Thyroid gland (tissue), 4 donors: ENCODE measurements around the gene HSF4. TPM values are rescaled to one million over a fixed set of nuclear protein-coding genes. Genes with fewer than 3 reads are reported as not detected.

Experiments used
- DNase-seq, 2 donors: peaks; one replicate each; pipeline ENCODE4 v3.0.0-alpha.2; 2019
- H3K27ac ChIP-seq, 3 donors: fragments of 200-600 bp; sonication (generic); 1 replicate in 2 of 3; 2 replicates in 1 of 3; pipeline ENCODE4 v1.5.1; 2016 to 2019; ENCODE audit warnings: mild to moderate bottlenecking in 1 of 3, moderate library complexity in 1 of 3
- H3K27me3 ChIP-seq: fragments of 200-600 bp; sonication (generic); one replicate; pipeline ENCODE4 v1.5.1; 2019
- H3K36me3 ChIP-seq, 2 donors: fragments of 200-600 bp; sonication (generic); one replicate each; pipeline ENCODE4 v1.5.1; 2016 to 2019
- H3K4me1 ChIP-seq, 2 donors: fragments of 200-600 bp; sonication (generic); one replicate each; pipeline ENCODE4 v1.5.1; 2017 to 2019
- H3K4me3 ChIP-seq, 3 donors: fragments of 200-600 bp; sonication (generic); replicated peaks in 1 of 3; 1 replicate in 2 of 3; 2 replicates in 1 of 3; pipeline ENCODE4 v1.5.1; 2016; ENCODE audit warnings: mild to moderate bottlenecking in 1 of 3
- H3K9me3 ChIP-seq: fragments of 200-600 bp; sonication (generic); one replicate; pipeline ENCODE4 v1.5.1; 2017
- POLR2A ChIP-seq, 2 donors: fragments of 450-650 bp; IDR thresholded peaks; one replicate each; pipeline ENCODE4 v1.6.1; 2017; ENCODE audit warnings: antibody characterized with exemption in 2 of 2, mild to moderate bottlenecking in 2 of 2, moderate library complexity in 1 of 2
- WGBS, 2 donors: methylation state at CpG; one replicate each; pipeline ENCODE4 v1.1.5; 2017; 5-methylcytosine and 5-hydroxymethylcytosine counted together
- intact Hi-C: fragments of 100-400 bp; cut with DNase I; formaldehyde crosslinking; loops from one replicate; pipeline ENCODE4 v1.15.1; 2023
- total RNA-seq, 4 donors: library from RNA; depleted of rRNA; stranded (reverse); fragments of >200 nt; gene quantifications; one replicate each; pipeline ENCODE4 v1.2.3, GENCODE V29; 2016
- TF ChIP-seq, protein P1 (sequence below), 6 experiments: fragments of 200-600 bp in 3 of 6; fragments of 450-650 bp in 3 of 6; sonication (generic) in 3 of 6; IDR thresholded peaks; one replicate each; pipeline ENCODE4 v1.5.1; 2016 to 2019; ENCODE audit warnings: antibody characterized with exemption in 6 of 6, mild to moderate bottlenecking in 2 of 6, inconsistent platforms in 1 of 6, moderate library complexity in 1 of 6

HSF4 gene
- total RNA-seq, 4 donors from 2014 or later, result 17.3 to 52.5 (median 36.6) TPM

GRCh38 chr16:67137605-67138004 is 26.9 kb upstream of the HSF4 start:
- TF ChIP-seq, protein P1, sequence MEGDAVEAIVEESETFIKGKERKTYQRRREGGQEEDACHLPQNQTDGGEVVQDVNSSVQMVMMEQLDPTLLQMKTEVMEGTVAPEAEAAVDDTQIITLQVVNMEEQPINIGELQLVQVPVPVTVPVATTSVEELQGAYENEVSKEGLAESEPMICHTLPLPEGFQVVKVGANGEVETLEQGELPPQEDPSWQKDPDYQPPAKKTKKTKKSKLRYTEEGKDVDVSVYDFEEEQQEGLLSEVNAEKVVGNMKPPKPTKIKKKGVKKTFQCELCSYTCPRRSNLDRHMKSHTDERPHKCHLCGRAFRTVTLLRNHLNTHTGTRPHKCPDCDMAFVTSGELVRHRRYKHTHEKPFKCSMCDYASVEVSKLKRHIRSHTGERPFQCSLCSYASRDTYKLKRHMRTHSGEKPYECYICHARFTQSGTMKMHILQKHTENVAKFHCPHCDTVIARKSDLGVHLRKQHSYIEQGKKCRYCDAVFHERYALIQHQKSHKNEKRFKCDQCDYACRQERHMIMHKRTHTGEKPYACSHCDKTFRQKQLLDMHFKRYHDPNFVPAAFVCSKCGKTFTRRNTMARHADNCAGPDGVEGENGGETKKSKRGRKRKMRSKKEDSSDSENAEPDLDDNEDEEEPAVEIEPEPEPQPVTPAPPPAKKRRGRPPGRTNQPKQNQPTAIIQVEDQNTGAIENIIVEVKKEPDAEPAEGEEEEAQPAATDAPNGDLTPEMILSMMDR (IDR thresholded peaks at IDR 0.05), result no peak
- TF ChIP-seq POLR2A (IDR thresholded peaks at IDR 0.05), result no peak

GRCh38 chr16:67141391-67141790 is 23.2 kb upstream of the HSF4 start:
- Histone ChIP-seq H3K4me3 (no peak overlapping the region), H3K27ac (no peak overlapping the region), H3K27me3 (no peaks in the 10 kb centered on the region), H3K36me3 (peaks cover 51 to 56% of the 10 kb centered on the region in 2 donors), H3K9me3 (no peaks in the 10 kb centered on the region), H3K4me1 (no peaks in the 10 kb centered on the region)
- DNase-seq, result no peak
- 92 to 100% methylated on average over 2 to 5 of the region's 13 CpGs for WGBS, 2 donors
- intact Hi-C loops, result no loop called here
- TF ChIP-seq POLR2A (IDR thresholded peaks at IDR 0.05), result no peak
- TF ChIP-seq, protein P1 (IDR thresholded peaks at IDR 0.05), result no peak

More at GRCh38 chr16:67137605-67138004, 26.9 kb upstream of the HSF4 start:
- Histone ChIP-seq H3K9me3 (no peaks in the 10 kb centered on the region), H3K27ac (no peak overlapping the region), H3K36me3 (peaks cover 47 to 62% of the 10 kb centered on the region in 2 donors), H3K27me3 (no peaks in the 10 kb centered on the region), H3K4me1 (no peaks in the 10 kb centered on the region), H3K4me3 (no peak overlapping the region)
- DNase-seq, result no peak
- intact Hi-C loops, result no loop called here
- WGBS, 2 donors, result 53 to 63% methylated on average over 3 of the region's 3 CpGs

- intact Hi-C loops, result no loop called here
- Histone ChIP-seq H3K4me3 (no peak overlapping the region), H3K27ac (no peak overlapping the region), H3K9me3 (no peaks in the 10 kb centered on the region), H3K36me3 (peaks cover 51 to 54% of the 10 kb centered on the region in 2 donors), H3K27me3 (no peaks in the 10 kb centered on the region), H3K4me1 (peaks cover 2 to 7% of the 10 kb centered on the region in 2 donors)
- no peak for TF ChIP-seq POLR2A (IDR thresholded peaks at IDR 0.05)
- TF ChIP-seq, protein P1 (IDR thresholded peaks at IDR 0.05), result no peak
- 94 to 95% methylated on average over 4 to 7 of the region's 9 CpGs for WGBS, 2 donors
- no peak for DNase-seq
Measured at GRCh38 chr16:67142342-67142741, 22.2 kb upstream of the HSF4 start.

- Histone ChIP-seq H3K4me1 (peaks cover 7 to 16% of the 10 kb centered on the region in 2 donors), H3K27me3 (no peaks in the 10 kb centered on the region), H3K27ac (no peak overlapping the region), H3K36me3 (peaks cover 47 to 51% of the 10 kb centered on the region in 2 donors), H3K4me3 (no peak overlapping the region), H3K9me3 (no peaks in the 10 kb centered on the region)
- WGBS, 2 donors, result 96 to 100% methylated on average over 2 of the region's 2 CpGs
- intact Hi-C loops, result no loop called here
- DNase-seq, result no peak
- TF ChIP-seq, protein P1 (IDR thresholded peaks at IDR 0.05), result no peak
Measured at GRCh38 chr16:67144943-67145342, 19.6 kb upstream of the HSF4 start.

DNA sequence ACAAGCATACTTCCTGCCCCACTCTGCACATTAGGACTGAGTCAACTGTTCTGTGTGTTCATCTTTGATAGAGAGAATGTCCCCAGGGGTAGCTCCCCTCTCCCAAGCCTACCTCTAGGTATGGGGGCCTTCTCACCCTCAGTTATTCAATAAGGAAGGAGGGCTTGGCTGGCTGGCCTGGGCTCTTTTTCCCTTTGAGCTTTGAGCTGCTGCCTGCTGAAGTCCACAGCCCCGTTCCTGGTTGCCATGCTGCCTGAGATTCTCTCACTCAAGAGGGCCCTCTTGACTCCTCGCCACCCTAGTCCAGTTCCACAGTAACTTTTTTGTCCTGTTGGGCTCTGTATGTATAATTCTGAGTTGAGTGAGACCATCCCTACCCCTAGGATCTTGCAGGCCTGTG is 18.8 kb upstream of the HSF4 start:
- no peak overlapping the region for H3K27ac ChIP-seq
- intact Hi-C loops, result no loop called here
- H3K27me3 ChIP-seq, result no peaks in the 10 kb centered on the region
- DNase-seq, result no peak
- WGBS, 2 donors, result 72 to 80% methylated on average over 2 of the region's 2 CpGs
- H3K9me3 ChIP-seq, result no peaks in the 10 kb centered on the region
- H3K4me1 ChIP-seq, result peaks cover 7 to 21% of the 10 kb centered on the region in 2 donors
- TF ChIP-seq, protein P1 (IDR thresholded peaks at IDR 0.05), result no peak
- no peak for TF ChIP-seq POLR2A (IDR thresholded peaks at IDR 0.05)
- H3K36me3 ChIP-seq, result peaks cover 42 to 44% of the 10 kb centered on the region in 2 donors
- H3K4me3 ChIP-seq, result no peak overlapping the region
